Lower lobe of right lung (tissue), 2 donors: ENCODE measurements around the gene PLG. TPM values are rescaled to one million over a fixed set of nuclear protein-coding genes. Genes with fewer than 3 reads are reported as not detected.
"Not testable (repeated sequence)": the region's sequence is repeated elsewhere in the genome, so short reads cannot be mapped to it uniquely, and the experiment has no call there.

ENCODE experiments used
- ATAC-seq, 2 donors: fragments of 200-7000 bp; cut with Tn5 transposase; one replicate each; pipeline ENCODE4 v1.9.1; 2020 to 2022; ENCODE audit warnings: mild to moderate bottlenecking in 2 of 2, moderate library complexity in 2 of 2
- DNase-seq: peaks from one replicate; pipeline ENCODE4 v3.0.0-alpha.2; 2020
- H3K27ac ChIP-seq: fragments of 200-600 bp; one replicate; pipeline ENCODE4 v1.8.0; 2022
- H3K27me3 ChIP-seq: fragments of 200-600 bp; one replicate; pipeline ENCODE4 v1.8.0; 2022; ENCODE audit warnings: low read depth
- H3K36me3 ChIP-seq: fragments of 200-600 bp; one replicate; pipeline ENCODE4 v1.8.0; 2022; ENCODE audit warnings: mild to moderate bottlenecking
- H3K4me1 ChIP-seq: fragments of 200-600 bp; one replicate; pipeline ENCODE4 v1.8.0; 2022
- H3K4me3 ChIP-seq: fragments of 200-600 bp; one replicate; pipeline ENCODE4 v1.8.0; 2022; ENCODE audit warnings: mild to moderate bottlenecking
- H3K9me3 ChIP-seq: fragments of 200-600 bp; one replicate; pipeline ENCODE4 v1.8.0; 2022
- intact Hi-C: fragments of 100-400 bp; cut with DNase I; formaldehyde crosslinking; loops from one replicate; pipeline ENCODE4 v1.11.0; 2022
- total RNA-seq: library from RNA; stranded (reverse); fragmentation: NEBNext Ultra II Directional; extraction: Animal tissue kit (Norgen Biotek cat#: 25700); gene quantifications from one replicate; pipeline ENCODE4 v1.2.1, GENCODE V29; 2021
- TF ChIP-seq, protein P1 (sequence below): fragments of 200-600 bp; IDR thresholded peaks from one replicate; pipeline ENCODE4 v1.8.0; 2022; ENCODE audit warnings: antibody characterized with exemption, mild to moderate bottlenecking
- donor health status: DM: no; HTN: yes; CAD: no; lungs with severe emphysema.

PLG gene
- total RNA-seq, 1 donor from 2014 or later: 0.95 TPM

GRCh38 chr6:160734627-160735026, 32.6 kb downstream of the PLG start:
- Histone ChIP-seq H3K27me3 (no peaks in the 10 kb centered on the region), H3K36me3 (no peaks in the 10 kb centered on the region), H3K4me1 (no peaks in the 10 kb centered on the region), H3K4me3 (no peak overlapping the region), H3K27ac (no peak overlapping the region), H3K9me3 (no peaks in the 10 kb centered on the region)
- intact Hi-C loops: no loop called here
- TF ChIP-seq, protein P1, sequence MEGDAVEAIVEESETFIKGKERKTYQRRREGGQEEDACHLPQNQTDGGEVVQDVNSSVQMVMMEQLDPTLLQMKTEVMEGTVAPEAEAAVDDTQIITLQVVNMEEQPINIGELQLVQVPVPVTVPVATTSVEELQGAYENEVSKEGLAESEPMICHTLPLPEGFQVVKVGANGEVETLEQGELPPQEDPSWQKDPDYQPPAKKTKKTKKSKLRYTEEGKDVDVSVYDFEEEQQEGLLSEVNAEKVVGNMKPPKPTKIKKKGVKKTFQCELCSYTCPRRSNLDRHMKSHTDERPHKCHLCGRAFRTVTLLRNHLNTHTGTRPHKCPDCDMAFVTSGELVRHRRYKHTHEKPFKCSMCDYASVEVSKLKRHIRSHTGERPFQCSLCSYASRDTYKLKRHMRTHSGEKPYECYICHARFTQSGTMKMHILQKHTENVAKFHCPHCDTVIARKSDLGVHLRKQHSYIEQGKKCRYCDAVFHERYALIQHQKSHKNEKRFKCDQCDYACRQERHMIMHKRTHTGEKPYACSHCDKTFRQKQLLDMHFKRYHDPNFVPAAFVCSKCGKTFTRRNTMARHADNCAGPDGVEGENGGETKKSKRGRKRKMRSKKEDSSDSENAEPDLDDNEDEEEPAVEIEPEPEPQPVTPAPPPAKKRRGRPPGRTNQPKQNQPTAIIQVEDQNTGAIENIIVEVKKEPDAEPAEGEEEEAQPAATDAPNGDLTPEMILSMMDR: no peak
- ATAC-seq: no peak
- no peak for DNase-seq

DNA sequence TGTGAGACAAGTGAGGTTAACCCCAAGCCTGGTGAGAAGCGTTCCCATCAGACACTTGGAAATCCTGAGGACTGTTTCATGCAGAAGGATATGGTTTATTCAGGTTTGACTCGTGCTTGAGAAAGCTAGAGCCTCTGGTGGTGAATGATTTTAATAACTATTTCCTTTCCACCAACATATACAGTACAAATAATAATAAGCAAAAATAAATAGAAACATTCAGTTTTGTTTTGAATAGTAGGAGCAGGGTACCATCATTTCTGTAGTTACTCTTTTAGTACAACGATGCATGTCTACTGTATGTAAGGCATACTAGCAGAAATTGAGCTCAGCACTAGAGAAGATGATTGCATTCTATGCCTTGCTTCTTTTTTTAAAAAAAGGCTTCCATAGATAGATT, 33.5 kb downstream of the PLG start:
- H3K27me3 ChIP-seq: no peaks in the 10 kb centered on the region

GRCh38 chr6:160737934-160738333, 35.9 kb downstream of the PLG start:
- no peaks in the 10 kb centered on the region for H3K9me3 ChIP-seq
- no peaks in the 10 kb centered on the region for H3K4me1 ChIP-seq
- ATAC-seq (no peak), DNase-seq (no peak)
- TF ChIP-seq, protein P1: no peak
- H3K27me3 ChIP-seq: no peaks in the 10 kb centered on the region
- intact Hi-C loops: no loop called here
- H3K4me3 ChIP-seq: no peak overlapping the region
- no peaks in the 10 kb centered on the region for H3K36me3 ChIP-seq
- no peak overlapping the region for H3K27ac ChIP-seq

More for the DNA sequence above, 33.5 kb downstream of the PLG start:
- Histone ChIP-seq H3K4me3 (no peak overlapping the region), H3K27ac (no peak overlapping the region), H3K9me3 (no peaks in the 10 kb centered on the region), H3K36me3 (no peaks in the 10 kb centered on the region), H3K4me1 (no peaks in the 10 kb centered on the region)
- no peak for DNase-seq
- intact Hi-C loops: no loop called here
- TF ChIP-seq, protein P1: no peak
- ATAC-seq: no peak

DNA sequence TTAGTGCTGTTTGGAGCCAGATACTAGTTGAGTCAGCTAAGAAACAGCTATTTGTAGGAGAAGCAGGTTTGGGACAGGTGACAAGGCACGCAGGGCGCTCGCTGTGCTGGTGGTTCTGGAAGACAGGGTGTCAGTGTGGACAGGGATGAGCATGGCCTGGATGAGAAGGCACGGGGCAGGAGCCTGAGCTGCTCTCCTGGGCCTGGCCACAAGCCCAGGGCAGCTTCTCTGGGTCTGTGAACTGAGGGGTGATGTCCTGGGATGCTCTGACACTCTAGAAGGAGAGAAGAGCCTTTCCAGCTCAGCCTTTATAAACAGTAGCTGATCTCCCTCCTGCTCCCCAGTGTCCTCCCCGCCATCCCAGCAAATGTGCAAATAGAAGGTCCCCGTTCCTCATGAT, 37.9 kb downstream of the PLG start:
- H3K36me3 ChIP-seq: no peaks in the 10 kb centered on the region
- intact Hi-C loops: no loop called here
- H3K27ac ChIP-seq: no peak overlapping the region
- H3K9me3 ChIP-seq: no peaks in the 10 kb centered on the region
- ATAC-seq: no peak
- no peak for DNase-seq
- H3K27me3 ChIP-seq: no peaks in the 10 kb centered on the region
- no peak overlapping the region for H3K4me3 ChIP-seq
- no peaks in the 10 kb centered on the region for H3K4me1 ChIP-seq
- TF ChIP-seq, protein P1: no peak

DNA sequence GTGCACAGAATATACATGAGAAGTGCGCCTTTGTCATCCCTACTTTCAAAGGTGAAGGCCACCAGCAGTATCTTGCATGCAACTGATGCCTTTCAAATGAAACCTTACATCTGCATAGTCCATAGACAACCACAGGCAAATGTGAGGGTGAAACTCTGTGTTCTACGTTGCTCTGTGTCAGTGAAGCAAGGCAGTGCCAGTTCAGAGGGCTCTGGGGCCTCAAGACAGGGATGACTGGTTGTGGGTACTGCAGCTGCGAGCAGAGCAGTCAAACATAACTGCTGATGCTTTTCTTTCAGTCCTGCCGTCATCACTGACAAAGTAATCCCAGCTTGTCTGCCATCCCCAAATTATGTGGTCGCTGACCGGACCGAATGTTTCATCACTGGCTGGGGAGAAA, 39.0 kb downstream of the PLG start:
- H3K36me3 ChIP-seq, H3K27ac ChIP-seq, H3K4me1 ChIP-seq, DNase-seq, ATAC-seq, H3K4me3 ChIP-seq, H3K9me3 ChIP-seq, intact Hi-C loops, H3K27me3 ChIP-seq: not testable (repeated sequence)

DNA sequence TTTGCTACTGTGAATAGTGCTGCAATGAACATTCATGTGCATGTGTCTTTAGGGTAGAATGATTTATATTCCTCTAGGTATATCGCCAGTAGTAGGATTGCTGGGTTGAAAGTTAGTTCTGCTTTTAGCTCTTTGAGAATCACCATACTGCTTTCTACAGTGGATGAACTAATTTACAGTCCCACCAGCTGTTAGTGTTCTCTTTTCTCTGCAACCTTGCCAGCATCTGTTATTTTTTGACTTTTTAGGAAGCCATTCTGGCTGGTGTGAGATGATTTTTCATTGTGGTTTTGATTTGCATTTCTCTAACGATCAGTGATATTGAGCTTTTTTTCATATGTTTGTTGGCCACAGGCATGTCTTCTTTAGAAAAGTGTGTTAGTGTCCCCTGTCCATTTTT, 40.0 kb downstream of the PLG start:
- no peak for ATAC-seq
- Histone ChIP-seq H3K27me3 (no peaks in the 10 kb centered on the region), H3K4me3 (no peak overlapping the region), H3K9me3 (no peaks in the 10 kb centered on the region), H3K27ac (no peak overlapping the region), H3K36me3 (no peaks in the 10 kb centered on the region), H3K4me1 (no peaks in the 10 kb centered on the region)
- intact Hi-C loops: no loop called here
- DNase-seq: no peak
- TF ChIP-seq, protein P1: no peak
